ENCODE results near the gene RSPH3. TPM values are rescaled to one million over a fixed set of nuclear protein-coding genes. Genes with fewer than 3 reads are reported as not detected.

RSPH3 gene
- total RNA-seq, 1 donor from 2014 or later: 9.7 TPM

DNA sequence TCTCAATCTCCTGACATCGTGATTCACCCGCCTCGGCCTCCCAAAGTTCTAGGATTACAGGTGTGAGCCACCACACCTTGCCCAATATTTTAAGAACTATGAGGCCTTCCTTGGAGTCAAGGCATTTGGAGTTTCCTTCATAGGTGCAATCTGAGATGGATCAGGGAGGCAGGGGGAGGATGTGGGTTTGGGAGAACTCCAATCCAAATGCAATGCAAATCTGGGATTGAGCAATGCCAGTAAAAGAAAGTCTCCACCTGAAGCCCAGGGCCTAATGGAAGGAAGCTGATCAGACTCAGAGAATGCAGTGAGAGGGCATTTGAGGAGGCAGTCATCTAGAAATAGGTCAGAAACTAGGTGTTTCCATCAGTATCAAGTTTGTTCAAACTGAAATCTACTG lies 21.2 kb downstream of the RSPH3 start:
- H3K36me3 Mint-ChIP-seq: peaks cover 9% of the 10 kb centered on the region
- H3K27me3 Mint-ChIP-seq: no peaks in the 10 kb centered on the region
- no peaks in the 10 kb centered on the region for H3K4me1 Mint-ChIP-seq (ENCODE audit: unreplicated experiment)
- TF ChIP-seq, protein P1, sequence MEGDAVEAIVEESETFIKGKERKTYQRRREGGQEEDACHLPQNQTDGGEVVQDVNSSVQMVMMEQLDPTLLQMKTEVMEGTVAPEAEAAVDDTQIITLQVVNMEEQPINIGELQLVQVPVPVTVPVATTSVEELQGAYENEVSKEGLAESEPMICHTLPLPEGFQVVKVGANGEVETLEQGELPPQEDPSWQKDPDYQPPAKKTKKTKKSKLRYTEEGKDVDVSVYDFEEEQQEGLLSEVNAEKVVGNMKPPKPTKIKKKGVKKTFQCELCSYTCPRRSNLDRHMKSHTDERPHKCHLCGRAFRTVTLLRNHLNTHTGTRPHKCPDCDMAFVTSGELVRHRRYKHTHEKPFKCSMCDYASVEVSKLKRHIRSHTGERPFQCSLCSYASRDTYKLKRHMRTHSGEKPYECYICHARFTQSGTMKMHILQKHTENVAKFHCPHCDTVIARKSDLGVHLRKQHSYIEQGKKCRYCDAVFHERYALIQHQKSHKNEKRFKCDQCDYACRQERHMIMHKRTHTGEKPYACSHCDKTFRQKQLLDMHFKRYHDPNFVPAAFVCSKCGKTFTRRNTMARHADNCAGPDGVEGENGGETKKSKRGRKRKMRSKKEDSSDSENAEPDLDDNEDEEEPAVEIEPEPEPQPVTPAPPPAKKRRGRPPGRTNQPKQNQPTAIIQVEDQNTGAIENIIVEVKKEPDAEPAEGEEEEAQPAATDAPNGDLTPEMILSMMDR (conservative IDR thresholded peaks at IDR 0.05): no peak
- H3K27ac Mint-ChIP-seq: no peak overlapping the region
- no peak for DNase-seq (ENCODE audit: extremely low spot score, unreplicated experiment)
- no peaks in the 10 kb centered on the region for H3K9me3 Mint-ChIP-seq
- H3K4me3 Mint-ChIP-seq: no peak overlapping the region

DNA sequence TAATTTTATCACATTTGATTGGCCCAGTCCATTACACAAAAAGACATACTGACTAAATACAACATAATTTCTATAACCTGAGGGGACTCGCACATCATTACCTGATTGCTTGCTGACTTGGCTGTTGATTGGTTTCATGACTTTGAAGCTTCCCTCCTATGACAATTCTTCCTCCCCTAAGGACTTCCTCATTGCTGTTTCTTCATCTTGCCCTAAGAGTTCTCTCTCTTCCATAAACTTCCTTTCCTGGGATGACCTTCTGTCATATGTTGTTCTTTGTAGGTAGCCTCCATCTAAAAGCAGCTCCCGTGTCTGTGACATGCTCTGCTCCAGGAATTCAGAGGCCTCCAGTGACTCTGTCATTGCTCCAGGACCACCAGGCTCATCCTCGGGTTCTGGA lies 22.6 kb downstream of the RSPH3 start:
- H3K4me1 Mint-ChIP-seq (ENCODE audit: unreplicated experiment): no peaks in the 10 kb centered on the region
- H3K36me3 Mint-ChIP-seq: peaks cover 9% of the 10 kb centered on the region
- no peak overlapping the region for H3K4me3 Mint-ChIP-seq
- H3K9me3 Mint-ChIP-seq: no peaks in the 10 kb centered on the region
- DNase-seq (ENCODE audit: extremely low spot score, unreplicated experiment): no peak
- H3K27ac Mint-ChIP-seq: no peak overlapping the region
- no peaks in the 10 kb centered on the region for H3K27me3 Mint-ChIP-seq
- TF ChIP-seq, protein P1 (conservative IDR thresholded peaks at IDR 0.05): no peak

DNA sequence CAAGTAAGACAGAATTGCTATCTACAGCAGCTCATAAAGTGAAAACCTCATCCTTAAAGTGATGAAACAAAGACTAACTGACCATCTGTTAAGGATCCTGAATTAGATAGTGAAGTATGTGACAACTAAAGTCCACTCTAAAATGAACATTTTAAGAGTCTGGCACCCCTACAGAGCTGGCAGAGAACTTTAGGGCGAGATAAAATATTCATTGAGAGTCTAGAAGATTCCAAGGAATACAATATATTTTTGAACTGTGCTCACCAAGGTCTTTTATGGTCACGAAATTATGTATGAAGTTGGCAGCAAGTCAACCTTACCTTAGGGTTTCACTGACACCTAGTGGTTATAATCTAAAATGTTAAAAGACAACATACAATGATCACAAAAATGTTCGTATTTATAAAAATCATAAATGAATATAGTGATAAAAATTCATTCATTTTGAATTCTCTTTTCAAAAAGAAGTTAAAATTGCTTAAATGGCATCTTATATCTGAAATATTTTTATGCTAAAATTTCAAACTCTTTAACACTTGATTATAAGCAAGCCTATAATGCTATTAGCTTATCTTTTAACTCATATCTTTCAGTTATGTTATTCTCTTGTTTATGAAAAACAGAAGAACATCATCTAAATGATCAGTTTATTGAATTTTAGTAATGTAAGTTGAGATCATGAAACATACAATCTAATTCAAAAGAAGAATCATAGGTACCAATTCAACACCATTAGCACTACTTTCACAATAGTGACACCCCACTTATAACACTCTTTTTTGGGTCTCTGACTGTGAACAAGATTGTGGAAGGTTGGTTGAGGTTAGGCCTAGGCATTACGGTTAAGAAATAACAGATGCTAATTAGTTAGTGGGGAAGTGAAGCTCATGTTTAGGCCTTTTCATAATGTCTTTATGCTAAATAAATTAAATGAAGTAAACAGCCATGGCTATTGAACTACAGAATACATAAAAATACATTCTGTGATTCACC lies 27.5 kb downstream of the RSPH3 start:
- no peak overlapping the region for H3K27ac Mint-ChIP-seq
- no peak for DNase-seq (ENCODE audit: extremely low spot score, unreplicated experiment)

DNA sequence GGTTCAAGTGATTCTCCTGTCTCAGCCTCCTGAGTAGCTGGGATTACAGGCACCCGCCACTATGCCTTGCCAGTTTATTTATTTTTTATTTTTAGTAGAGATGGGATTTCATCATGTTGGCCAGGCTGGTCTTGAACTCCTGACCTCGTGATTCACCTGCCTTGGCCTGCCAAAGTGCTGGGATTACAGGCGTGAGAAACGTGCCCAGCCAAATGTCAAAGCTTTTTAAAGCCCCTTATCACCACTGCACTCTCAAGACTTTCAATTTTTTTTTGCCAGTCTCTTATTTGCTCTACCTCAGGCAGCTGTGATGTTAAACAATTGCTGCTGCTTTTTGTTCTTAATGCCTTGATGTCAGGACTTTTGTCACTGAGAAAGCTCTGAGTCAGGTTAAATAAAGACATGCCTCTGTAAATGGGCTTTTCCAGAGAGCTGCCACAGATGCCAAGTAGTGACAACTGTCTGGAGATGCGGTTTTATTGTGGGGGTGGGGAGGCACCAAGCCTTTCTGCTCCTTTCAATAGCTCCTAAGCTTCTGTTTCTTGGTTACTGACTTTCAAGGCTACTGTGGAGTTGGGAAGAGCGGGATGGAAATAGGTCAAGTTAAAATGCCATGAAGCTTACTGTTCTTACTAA lies 29.2 kb downstream of the RSPH3 start:
- Mint-ChIP-seq H3K9me3 (peaks cover 11% of the 10 kb centered on the region), H3K4me1 (ENCODE audit: unreplicated experiment) (no peaks in the 10 kb centered on the region), H3K27ac (no peak overlapping the region), H3K27me3 (no peaks in the 10 kb centered on the region), H3K36me3 (peaks cover 20% of the 10 kb centered on the region), H3K4me3 (no peak overlapping the region)
- TF ChIP-seq, protein P1 (conservative IDR thresholded peaks at IDR 0.05): no peak
- no peak for DNase-seq (ENCODE audit: extremely low spot score, unreplicated experiment)

More for the DNA sequence above, 27.5 kb downstream of the RSPH3 start:
- Mint-ChIP-seq H3K4me3 (no peak overlapping the region), H3K36me3 (peaks cover 19% of the 10 kb centered on the region), H3K9me3 (peaks cover 10% of the 10 kb centered on the region), H3K4me1 (ENCODE audit: unreplicated experiment) (no peaks in the 10 kb centered on the region), H3K27me3 (no peaks in the 10 kb centered on the region)
- TF ChIP-seq, protein P1 (conservative IDR thresholded peaks at IDR 0.05): peak; percentile 85

DNA sequence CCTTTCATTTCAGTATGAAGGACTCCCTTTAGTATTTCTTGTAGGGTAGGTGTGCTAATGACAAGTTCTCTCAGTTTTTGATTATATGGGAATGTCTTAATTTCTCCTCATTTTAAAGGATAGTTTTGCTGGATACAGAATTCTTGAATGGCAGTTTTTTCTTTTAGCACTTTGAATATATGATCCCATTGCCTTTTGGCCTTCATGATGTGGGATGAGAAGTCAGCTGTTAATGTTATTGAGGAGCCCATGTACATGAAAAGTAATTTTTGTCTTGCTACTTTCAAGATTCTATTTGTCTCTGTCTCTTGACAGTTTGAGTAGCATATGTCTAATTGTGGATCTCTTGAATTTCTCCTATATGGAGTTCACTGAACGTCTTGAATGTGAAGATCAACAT lies 30.9 kb downstream of the RSPH3 start:
- TF ChIP-seq, protein P1 (conservative IDR thresholded peaks at IDR 0.05): no peak
- Mint-ChIP-seq H3K9me3 (peaks cover 11% of the 10 kb centered on the region), H3K4me1 (ENCODE audit: unreplicated experiment) (no peaks in the 10 kb centered on the region), H3K27ac (no peak overlapping the region), H3K36me3 (peaks cover 20% of the 10 kb centered on the region), H3K4me3 (no peak overlapping the region), H3K27me3 (no peaks in the 10 kb centered on the region)
- no peak for DNase-seq (ENCODE audit: extremely low spot score, unreplicated experiment)
